GM18505 (cell line): ENCODE data around the gene RIC8A.
"Not testable (repeated sequence)": the region's sequence is repeated elsewhere in the genome, so short reads cannot be mapped to it uniquely, and the experiment has no call there.

Experiments
- ATAC-seq: cut with Tn5 transposase; IDR thresholded peaks from one replicate; pipeline ENCODE4 v1.9.1; 2021; ENCODE audit not compliant: unreplicated experiment
- POLR2A ChIP-seq: IDR thresholded peaks from 4 replicates; pipeline ENCODE4 v1.6.1; 2011; ENCODE audit warnings: borderline replicate concordance; ENCODE audit not compliant: insufficient read depth, insufficient read length; ENCODE audit errors: extremely low read depth

Gene RIC8A

DNA sequence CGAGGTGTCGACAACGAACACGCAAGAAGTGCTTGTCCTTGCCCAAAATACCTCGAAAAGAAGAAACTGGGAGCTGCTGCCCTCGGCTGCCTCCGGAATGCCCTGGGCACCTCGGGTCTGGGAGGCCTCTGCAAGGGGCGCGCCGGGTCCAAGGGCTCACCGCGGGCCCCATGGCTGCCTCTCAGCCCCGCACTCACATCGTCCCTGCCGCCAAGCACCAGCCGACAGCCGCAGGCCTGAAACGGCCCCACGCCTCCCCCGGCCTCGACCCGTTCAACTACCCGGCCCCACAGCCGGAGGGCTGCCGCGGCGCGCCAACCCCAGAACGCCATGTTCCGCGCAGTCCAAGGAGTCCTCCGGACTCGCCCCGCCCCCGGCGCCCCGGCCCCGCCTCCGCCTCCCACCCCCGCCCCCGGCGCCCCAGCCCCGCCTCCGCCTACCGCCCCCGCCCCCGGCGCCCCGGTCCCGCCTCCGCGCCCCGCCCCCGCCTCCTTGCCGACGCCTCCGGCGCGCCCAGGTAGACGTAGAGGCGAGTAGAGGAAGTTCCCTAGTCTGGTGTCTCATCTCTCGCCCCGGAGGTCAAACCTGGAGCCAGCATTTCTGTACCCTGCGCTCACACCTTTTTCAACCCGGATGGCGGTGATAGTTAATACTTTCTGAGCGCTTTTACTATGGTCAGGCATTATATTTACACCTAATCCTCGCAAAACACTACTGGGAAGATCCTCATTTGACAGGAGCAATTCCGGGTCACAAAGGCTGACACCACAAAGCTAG lies 28.7 kb downstream of the RIC8A start, which contains the start of gene SIRT3:
Gene SIRT3, minus strand, starts transcription at position 346 of the 777 bp plus-strand sequence. Its CDS starts 14 bp downstream, at position 332.
- ATAC-seq = peak; percentile 61
- TF ChIP-seq POLR2A = peak; percentile 69

DNA sequence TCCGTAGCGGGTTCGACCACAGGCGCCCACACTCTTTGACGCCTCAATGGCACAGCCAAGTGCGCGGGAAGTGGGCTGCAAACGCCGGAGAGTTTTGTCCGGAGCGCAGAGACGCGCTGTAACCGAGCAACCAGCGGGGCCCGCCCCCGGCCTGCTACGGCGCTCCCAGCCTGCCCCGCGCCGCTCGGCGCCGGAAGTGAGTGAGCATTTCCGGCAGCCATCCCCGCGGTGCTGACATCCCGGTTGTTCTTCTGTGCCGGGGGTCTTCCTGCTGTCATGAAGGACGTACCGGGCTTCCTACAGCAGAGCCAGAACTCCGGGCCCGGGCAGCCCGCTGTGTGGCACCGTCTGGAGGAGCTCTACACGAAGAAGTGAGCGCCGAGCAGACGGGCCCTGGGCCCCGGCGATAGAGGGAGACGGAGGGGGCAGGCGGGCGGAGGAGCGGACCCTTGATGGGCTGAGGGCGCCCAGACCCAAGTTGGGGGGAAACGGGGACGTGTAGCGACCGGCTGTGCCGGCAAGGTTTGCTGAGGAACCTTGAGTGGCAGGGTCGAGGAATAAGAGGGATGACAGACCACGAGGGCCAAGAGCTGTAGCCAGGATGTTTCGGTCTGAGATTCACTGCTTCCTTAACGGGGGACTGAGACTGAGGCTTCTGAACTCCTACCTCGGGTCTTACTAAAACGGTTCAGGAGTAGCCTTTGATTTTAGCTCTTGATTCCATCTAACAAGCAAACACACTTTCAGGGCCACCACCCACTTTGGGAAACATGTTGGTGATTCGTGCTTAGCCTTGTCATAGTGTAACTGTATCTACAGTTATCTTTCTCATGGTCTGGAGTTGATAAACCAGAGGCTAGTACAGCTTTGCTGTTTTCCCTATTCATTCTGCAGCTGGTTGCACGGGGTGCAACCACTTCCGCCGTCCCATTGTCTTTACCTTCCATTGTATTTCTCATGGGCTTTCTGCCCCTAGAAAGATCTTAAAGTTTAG lies 29.6 kb downstream of the RIC8A start, which contains the start of gene PSMD13:
Gene PSMD13, plus strand, starts transcription at position 203 of the 994 bp plus-strand sequence. Its CDS starts 74 bp downstream, at position 277.
- ATAC-seq = peak; percentile 85
- peak; percentile 78 for TF ChIP-seq POLR2A

DNA sequence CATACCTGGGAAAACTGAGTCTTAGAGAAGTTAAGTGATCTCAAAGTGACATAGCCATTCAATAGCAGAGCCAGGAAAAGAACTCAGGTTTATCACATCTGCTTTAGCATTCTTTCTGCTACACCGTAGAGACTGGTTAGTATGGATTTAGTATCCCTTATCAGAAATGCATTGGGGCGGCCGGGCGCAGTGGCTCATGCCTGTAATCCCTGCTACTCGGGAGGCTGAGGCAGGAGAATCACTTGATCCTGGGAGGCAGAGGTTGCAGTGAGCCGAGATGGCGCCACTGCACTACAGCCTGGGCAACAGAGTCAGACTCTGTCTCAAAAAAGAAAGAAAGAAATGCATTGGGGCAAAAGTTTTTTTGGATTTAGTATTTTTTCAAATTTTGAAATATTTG lies 30.8 kb downstream of the RIC8A start:
- ATAC-seq = not testable (repeated sequence)

DNA sequence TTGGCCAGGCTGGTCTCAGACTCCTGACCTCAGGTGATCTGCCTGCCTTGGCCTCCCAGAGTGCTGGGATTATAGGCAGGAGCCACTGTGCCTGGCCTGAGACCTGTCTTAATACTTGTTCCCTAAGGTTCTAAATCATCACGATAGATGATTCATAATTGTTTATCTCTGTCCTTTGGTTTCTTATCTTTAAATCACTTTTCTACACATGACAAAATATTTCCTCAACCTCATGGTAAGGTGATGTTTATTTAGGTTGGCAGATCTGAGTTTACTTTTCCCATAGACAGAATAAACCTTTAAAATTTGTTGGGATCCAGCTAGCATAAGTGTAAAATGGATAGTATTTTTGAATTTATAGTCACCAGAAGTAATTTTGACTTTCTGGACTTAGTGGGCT lies 32.8 kb downstream of the RIC8A start:
- no peak for ATAC-seq
- TF ChIP-seq POLR2A = no peak

DNA sequence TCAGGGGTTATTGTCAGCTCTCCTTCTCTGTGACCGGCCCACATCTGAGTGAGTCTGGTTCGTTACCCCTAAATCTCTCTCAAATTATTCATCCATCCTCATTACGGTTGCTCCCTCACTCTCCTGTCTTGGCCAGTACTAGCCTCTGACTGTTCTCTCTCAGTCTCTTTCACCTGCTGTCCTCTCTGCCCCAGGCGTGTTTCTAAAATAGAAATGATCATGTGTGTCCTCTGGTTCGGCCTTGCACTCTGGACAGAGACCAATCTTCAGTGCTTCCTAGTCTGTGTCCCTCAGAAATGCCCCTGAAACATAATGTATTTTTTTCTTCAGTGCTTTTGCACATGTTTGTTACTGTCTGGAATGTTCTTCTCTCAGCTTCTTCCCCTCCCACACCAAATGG lies 34.1 kb downstream of the RIC8A start:
- no peak for TF ChIP-seq POLR2A
- ATAC-seq = no peak

DNA sequence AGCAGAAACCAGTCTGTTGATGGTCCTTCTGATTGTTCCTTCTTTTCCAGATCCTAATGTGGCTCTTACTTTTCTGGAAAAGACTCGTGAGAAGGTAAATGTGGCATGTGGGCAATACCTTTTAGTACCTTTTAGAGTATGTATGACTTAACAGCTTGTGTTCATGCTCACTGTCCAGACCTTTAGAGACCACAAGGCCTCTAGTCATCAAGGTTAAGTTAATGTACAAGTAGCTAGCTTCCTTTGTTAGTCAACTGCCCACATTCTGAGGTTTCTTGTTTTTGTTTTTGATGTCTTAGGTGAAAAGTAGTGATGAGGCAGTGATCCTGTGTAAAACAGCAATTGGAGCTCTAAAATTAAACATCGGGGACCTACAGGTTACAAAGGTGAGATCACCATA lies 36.9 kb downstream of the RIC8A start:
- TF ChIP-seq POLR2A = no peak
- no peak for ATAC-seq

DNA sequence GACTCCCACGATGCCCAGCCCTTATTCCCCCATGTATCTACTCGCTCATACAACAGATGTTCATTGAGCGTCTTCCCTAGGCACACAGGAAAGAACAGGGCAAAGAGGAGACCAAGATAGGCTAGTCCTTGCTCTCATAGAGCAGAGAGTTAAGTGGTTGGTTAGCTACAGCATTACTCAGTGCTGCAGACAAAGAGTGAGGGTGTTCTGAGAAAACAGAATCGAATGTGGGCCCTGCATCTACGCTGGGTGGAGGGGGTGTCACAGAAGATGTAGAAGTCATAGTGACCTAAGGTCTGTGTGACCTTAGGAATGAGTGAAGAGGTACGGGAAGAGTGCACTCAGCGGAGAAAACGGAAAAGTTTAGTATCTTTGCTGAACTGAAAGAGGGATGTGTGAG lies 41.6 kb downstream of the RIC8A start:
- TF ChIP-seq POLR2A = no peak
- no peak for ATAC-seq

DNA sequence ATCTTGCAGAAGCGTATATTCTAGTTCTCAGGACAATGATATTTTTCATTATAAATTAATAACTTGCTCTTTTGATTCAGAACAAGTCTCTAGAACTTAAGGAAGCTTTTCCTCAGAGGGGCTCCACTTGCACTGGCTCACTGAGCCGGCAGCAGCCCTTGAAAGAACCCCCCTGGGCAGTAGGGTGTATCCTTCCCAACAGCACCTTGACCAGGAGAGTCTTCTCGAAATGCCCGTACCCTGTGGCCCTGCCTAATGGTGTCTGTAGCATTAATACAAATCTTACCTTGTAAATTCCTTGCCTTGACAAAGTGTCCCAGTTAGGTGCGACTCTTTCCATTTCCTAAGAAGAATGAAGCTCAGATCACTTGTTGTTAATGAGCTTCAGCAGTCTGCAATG lies 42.8 kb downstream of the RIC8A start:
- no peak for TF ChIP-seq POLR2A
- no peak for ATAC-seq

DNA sequence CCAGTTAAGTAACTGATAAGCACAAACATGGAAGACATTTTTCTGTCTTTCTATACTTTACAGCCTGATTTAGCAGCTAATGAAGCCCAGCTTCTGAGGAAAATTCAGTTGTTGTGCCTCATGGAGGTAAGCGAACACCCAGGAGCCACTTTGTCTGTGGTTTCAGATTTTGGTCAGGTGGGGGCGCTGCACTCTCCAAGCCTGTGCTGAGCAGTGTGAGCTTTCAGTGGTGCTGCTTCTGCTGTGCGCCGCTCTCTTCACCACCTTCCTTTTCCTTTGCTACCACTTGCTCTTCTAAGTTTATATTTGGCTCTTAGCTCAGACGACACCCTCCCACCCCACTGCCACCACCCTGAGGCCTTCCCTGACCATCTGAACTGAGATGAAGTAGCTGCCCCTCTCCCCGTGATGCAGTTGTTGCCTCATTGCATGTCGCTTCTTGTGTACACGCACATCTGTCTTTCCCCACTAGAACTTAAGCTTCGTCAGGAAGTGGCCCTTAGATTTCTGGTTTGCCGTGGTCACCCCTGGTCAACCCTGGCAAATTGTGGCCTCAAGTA lies 43.3 kb downstream of the RIC8A start:
- ATAC-seq = no peak
- no peak for TF ChIP-seq POLR2A

DNA sequence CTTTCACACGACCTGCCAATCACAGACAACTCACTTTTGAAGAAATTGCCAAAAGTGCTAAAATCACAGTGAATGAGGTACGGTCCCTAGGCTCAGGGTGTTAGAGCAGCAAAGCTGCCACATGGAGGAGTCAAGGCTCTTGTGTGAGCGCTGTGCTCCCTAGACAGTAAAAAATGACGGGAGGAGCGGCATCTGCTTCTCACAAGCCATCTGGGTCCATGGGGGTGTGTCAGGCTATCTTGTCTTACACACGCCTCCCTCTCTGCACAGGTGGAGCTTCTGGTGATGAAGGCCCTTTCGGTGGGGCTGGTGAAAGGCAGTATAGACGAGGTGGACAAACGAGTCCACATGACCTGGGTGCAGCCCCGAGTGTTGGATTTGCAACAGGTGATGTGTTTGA lies 44.0 kb downstream of the RIC8A start:
- no peak for TF ChIP-seq POLR2A
- no peak for ATAC-seq

DNA sequence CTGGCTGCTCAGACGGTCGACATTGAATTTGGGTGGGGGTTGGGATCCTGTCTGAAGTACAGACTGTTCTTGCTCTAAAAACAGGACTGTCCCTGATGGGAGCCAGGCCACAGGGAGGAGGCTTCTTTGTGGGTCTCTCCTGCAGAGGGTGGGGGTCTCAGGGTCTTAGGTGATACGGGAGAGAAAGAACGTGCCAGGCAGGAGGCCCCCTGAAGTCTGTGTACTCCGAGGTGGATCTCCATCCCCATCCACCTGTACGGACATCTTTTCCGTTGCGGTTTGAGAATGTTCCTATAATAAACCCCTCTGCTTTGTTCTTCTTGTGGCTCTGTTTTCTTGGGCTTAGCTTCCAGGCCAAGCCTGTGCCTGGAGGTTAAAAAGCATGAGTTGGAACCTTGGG lies 45.2 kb downstream of the RIC8A start:
- no peak for TF ChIP-seq POLR2A
- ATAC-seq = no peak

DNA sequence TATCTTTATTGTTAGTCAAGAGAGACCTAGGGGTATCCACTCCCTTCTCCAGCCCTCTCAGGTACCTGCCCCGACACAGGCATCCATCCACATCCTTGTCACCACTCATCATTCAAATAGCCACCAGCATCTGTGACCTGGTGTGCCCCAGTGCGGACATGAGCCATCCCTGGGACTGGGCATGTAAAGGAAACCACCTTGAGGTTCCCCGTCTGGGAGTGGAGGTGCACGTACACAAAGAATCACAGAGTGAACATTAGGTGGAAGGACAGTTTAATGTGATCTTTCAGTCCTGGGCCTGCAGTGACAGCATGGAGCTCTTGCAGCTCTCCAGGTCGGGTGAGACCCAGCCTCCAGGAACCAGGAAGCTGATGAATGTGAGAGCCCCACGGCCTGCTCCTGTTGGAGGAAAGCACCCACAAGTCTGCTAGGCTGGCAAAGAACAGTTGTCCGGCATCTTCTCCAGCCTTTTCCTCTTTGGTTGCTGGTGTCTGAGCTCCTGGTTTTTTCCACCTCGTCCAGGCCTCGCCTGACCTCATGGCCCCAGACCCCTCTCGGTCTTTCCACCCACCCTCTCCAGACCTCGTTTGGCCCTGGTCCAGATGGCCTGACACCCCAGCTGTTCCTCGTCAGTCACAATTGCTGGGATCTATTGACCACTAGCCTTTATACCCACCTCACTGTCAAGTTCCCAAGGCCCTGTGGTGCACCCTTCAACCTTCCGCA lies 45.8 kb downstream of the RIC8A start:
- ATAC-seq = no peak
- TF ChIP-seq POLR2A = no peak

DNA sequence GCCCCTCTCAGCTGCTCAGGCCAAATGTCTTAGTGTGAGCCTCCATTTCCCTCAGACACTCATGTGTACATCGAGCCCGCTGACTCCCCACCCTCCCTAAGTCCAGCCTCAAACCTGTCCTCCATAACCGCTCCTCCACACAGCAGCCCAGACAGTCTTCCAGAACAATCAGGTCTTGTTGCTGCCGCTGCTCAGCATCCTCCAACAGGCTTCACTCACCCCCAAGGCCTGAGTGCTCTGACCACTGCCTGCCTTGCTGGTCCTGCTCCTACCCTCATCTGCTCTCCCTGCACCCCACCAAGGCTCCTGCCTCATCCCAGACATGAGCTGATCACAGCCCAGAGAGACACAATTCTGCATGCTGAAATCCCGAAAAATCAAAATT lies 46.4 kb downstream of the RIC8A start:
- TF ChIP-seq POLR2A = no peak
- no peak for ATAC-seq
